ENCODE measurements around the gene TNFRSF8. TPM values are rescaled to one million over a fixed set of nuclear protein-coding genes. Genes with fewer than 3 reads are reported as not detected.

Gene TNFRSF8
- total RNA-seq, 2 donors from 2014 or later: 3.0 to 6.0 TPM

GRCh38 chr1:12049616-12050015, 13.5 kb upstream of the TNFRSF8 start:
- no peak overlapping the region for H3K27ac ChIP-seq
- no peak for DNase-seq (ENCODE audit: low spot score)
- no peaks in the 10 kb centered on the region for H3K9me3 ChIP-seq
- no peaks in the 10 kb centered on the region for H3K36me3 ChIP-seq
- no peaks in the 10 kb centered on the region for H3K27me3 ChIP-seq
- TF ChIP-seq, protein P1, sequence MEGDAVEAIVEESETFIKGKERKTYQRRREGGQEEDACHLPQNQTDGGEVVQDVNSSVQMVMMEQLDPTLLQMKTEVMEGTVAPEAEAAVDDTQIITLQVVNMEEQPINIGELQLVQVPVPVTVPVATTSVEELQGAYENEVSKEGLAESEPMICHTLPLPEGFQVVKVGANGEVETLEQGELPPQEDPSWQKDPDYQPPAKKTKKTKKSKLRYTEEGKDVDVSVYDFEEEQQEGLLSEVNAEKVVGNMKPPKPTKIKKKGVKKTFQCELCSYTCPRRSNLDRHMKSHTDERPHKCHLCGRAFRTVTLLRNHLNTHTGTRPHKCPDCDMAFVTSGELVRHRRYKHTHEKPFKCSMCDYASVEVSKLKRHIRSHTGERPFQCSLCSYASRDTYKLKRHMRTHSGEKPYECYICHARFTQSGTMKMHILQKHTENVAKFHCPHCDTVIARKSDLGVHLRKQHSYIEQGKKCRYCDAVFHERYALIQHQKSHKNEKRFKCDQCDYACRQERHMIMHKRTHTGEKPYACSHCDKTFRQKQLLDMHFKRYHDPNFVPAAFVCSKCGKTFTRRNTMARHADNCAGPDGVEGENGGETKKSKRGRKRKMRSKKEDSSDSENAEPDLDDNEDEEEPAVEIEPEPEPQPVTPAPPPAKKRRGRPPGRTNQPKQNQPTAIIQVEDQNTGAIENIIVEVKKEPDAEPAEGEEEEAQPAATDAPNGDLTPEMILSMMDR (IDR thresholded peaks at IDR 0.05): no peak
- H3K4me1 ChIP-seq: peaks cover 0 to 22% of the 10 kb centered on the region in 2 donors
- no peak overlapping the region for H3K4me3 ChIP-seq

DNA sequence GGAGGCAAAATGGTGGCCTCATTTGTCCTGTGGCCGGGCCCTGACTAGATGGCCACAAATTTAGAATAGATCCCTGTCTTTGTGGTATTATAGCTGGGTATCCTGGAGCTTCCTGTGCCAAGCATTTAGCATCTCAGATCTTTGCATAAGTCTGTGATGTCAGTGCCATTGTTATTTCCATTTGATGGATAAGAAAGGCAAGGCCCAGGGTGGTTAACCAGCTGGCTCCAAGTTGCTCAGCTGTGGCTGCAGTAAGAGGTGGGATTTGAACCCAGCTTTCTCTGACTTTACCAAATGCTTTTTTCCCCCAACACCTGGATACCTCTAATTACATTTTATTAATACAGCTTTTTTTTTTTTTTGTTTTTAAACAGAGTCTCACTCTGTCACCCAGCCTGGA, 11.7 kb upstream of the TNFRSF8 start:
- H3K9me3 ChIP-seq: no peaks in the 10 kb centered on the region
- H3K36me3 ChIP-seq: no peaks in the 10 kb centered on the region
- H3K4me1 ChIP-seq: peaks cover 0 to 22% of the 10 kb centered on the region in 2 donors
- no peak for DNase-seq (ENCODE audit: low spot score)
- H3K27me3 ChIP-seq: no peaks in the 10 kb centered on the region
- TF ChIP-seq, protein P1 (IDR thresholded peaks at IDR 0.05): no peak
- H3K27ac ChIP-seq: no peak overlapping the region
- H3K4me3 ChIP-seq: no peak overlapping the region

- Histone ChIP-seq H3K36me3 (no peaks in the 10 kb centered on the region), H3K4me3 (no peak overlapping the region), H3K27ac (peak overlapping the region; percentile 29 to 57), H3K9me3 (no peaks in the 10 kb centered on the region), H3K4me1 (peaks cover 0 to 22% of the 10 kb centered on the region in 2 donors), H3K27me3 (no peaks in the 10 kb centered on the region)
- TF ChIP-seq, protein P1 (IDR thresholded peaks at IDR 0.05): no peak
- peak; percentile 81 for DNase-seq (ENCODE audit: low spot score)
These were observed 11.0 kb upstream of the TNFRSF8 start for GRCh38 chr1:12052008-12052573.

GRCh38 chr1:12052997-12053686, 10.0 kb upstream of the TNFRSF8 start:
- Histone ChIP-seq H3K27ac (peak overlapping the region in 1 of 2 donors; percentile 57), H3K27me3 (no peaks in the 10 kb centered on the region), H3K4me1 (peaks cover 0 to 22% of the 10 kb centered on the region in 2 donors), H3K9me3 (no peaks in the 10 kb centered on the region), H3K36me3 (no peaks in the 10 kb centered on the region), H3K4me3 (no peak overlapping the region)
- TF ChIP-seq, protein P1 (IDR thresholded peaks at IDR 0.05): peak in 1 of 2 donors; percentile 30
- peak; percentile 68 for DNase-seq (ENCODE audit: low spot score)

DNA sequence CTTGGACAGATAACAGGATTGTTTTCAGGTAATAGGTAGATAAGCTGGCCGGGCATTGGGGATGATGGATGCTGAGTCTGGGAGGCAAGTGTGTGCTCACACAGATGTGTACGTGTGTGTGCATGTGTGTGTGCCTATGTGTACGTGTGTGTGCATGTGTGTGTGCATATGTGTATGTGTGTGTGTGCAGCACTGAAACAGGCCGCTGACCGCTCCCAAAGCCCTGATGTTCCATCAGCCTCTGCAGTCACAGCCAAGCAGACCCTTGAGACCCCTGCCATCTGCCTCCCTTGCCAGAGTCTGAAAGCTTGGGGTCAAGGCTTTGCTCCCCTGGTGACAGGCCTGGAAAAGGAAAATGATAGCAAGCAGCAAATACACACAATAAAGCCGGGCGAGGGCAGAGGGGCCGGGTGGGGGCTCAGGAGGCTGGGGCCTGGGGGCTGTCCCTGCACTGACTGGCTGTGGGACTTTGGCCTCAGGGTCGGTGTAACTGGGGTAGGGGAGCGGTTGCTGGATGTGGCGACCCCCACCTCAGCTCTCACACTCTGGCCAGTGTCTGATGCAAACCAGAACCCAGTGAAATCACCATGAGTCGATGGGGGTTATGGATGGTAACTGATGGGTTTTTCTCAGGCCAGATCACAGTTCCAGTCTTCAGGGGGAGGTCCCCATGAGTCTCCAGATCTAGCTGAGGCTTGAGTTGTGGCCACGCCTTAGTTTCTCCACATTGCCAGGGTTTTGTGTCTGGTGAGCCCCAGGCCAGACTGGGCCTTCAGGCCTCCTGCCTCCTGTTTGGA, 9.2 kb upstream of the TNFRSF8 start:
- Histone ChIP-seq H3K4me1 (peaks cover 0 to 22% of the 10 kb centered on the region in 2 donors), H3K9me3 (no peaks in the 10 kb centered on the region), H3K27me3 (no peaks in the 10 kb centered on the region), H3K36me3 (no peaks in the 10 kb centered on the region), H3K27ac (peak overlapping the region in 1 of 2 donors; percentile 57), H3K4me3 (no peak overlapping the region)
- no peak for DNase-seq (ENCODE audit: low spot score)
- TF ChIP-seq, protein P1 (IDR thresholded peaks at IDR 0.05): no peak
